Measurements from ENCODE around the gene DCDC2.
"Not testable (repeated sequence)": the region's sequence is repeated elsewhere in the genome, so short reads cannot be mapped to it uniquely, and the experiment has no call there.

DCDC2 gene

GRCh38 chr6:24381476-24382219 lies 23.8 kb upstream of the DCDC2 start:
- in situ Hi-C loops (cut with MboI; ENCODE audit: low sequenced_read_pairs) = no loop called here

DNA sequence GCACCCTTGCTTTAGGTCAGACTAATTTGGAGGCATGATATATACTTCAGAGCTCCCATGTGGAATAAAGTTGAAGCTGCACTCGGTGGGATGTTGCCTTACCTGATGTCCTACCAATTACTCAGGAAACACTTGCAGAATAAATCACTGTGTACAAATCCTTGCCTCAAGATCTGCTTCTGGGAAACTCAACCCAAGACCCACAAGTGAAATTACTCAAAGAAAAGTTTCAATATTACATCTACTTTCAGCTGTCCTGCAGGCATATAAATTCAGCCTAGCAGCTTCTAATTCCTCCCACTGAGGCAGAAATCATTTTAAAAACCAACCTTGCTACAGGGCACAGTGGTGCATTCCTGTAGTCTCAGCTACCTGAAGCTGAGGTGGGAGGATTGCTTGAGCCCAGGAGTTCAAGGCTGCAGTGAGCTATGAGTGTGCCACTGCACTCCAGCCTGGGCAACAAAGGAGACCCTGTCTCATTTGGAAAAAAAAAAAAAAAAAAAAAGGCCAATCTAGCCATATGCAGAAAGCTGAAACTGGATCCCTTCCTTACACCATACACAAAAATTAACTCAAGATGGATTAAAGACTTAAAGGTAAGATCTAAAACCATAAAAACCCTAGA lies 20.7 kb upstream of the DCDC2 start:
- in situ Hi-C loops (cut with MboI; ENCODE audit: low sequenced_read_pairs) = no loop called here

DNA sequence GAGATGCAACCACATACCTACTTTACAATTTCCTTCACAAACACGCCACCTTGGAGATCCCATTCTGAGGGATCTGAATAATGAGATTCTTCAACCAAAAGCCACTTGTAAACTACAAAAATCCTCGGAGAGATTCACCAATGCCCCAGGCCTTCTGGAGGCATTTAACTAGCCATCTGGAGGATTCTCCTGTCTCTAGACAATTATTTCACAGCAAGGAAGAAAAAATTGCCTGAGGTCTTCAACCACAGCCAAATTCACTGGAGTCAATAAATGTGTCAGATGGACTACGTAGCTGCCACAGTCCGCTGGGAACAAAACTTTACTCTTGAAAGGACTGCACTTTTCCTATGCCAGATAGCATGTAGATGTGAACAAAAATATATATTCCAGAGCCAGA lies 19.0 kb upstream of the DCDC2 start:
- in situ Hi-C loops (cut with MboI; ENCODE audit: low sequenced_read_pairs) = no loop called here

- in situ Hi-C loops (cut with MboI; ENCODE audit: low sequenced_read_pairs) = no loop called here
These were observed 16.8 kb upstream of the DCDC2 start for GRCh38 chr6:24374612-24375011.

DNA sequence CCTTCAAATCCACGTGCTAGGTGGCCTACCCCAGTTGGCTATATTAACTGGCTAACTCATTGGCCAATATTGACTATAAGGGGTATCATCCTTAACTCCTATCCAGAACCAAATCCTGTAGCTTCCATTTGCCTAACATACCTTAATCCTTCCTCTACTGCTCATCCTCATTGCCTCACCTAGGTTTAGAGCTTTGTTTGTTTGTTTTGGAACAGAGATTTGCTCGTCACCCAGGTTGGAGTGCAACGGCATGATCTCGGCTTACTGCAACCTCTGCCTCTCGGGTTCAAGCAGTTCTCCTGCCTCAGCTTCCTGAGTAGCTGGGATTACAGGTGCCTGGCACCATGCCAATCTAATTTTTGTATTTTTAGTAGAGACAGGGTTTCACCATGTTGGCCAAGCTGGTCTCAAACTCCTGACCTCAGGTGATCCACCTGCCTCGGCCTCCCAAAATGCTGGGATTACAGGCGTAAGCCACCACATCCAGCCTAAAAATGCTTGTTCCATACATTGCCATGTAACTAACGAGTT lies 7.3 kb upstream of the DCDC2 start:
- in situ Hi-C loops (cut with MboI; ENCODE audit: low sequenced_read_pairs) = not testable (repeated sequence)

DNA sequence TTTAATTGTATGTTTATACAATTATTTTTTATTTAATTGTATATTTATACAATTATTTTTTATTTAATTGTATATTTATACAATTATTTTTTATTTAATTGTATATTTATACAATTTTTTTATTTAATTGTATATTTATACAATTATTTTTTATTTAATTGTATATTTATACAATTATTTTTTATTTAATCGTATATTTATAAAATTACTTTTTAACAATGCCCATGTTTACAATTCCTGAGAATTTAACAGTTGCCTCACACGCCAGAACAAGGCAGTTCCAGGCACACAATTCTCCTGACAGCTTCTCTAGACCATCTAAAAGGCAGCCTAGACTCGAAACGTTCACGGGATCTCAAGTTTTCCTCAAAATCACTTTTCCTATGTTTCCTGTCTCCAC lies 4.5 kb upstream of the DCDC2 start:
- in situ Hi-C loops (cut with MboI; ENCODE audit: low sequenced_read_pairs) = not testable (repeated sequence)

DNA sequence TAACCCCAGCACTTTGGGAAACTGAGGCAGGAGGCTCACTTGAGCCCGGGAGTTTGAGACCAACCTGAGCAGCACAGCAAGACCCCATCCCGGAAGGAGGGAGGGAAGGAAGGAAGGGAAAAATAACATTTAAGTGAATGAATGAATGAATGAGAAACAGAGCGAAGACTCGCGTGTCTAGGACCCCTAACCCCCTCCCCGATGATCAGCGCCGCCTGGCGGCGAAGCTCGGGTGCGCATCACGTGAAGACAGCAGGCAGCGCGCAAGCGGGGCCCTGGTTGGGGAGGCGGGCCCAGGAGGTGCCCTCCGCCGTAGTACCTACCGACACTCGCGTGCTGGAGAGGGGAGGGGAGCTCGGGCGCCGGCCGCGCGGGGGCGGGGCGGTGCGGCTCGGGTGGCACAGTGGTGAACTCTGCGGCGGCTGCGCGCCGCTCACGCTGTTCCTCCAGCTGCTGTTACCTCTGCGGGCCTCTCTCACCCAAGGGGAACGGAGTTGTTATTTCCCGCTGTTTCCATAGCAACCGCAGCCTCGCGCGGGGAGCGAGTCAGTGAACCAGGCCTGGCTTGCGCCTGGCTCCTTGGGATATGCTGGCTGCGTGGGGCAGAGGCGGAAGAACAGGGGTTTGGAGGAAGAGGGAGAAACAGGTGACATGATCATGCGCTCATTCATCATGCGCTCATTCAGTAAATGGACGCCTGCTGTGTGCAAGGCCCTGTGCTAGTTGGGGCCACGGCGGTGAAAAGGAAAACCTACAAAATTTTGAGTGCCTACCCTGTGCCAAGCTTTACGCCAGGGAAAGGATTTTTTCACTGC lies 2.0 kb upstream of the DCDC2 start:
- in situ Hi-C loops (cut with MboI; ENCODE audit: low sequenced_read_pairs) = no loop called here

DNA sequence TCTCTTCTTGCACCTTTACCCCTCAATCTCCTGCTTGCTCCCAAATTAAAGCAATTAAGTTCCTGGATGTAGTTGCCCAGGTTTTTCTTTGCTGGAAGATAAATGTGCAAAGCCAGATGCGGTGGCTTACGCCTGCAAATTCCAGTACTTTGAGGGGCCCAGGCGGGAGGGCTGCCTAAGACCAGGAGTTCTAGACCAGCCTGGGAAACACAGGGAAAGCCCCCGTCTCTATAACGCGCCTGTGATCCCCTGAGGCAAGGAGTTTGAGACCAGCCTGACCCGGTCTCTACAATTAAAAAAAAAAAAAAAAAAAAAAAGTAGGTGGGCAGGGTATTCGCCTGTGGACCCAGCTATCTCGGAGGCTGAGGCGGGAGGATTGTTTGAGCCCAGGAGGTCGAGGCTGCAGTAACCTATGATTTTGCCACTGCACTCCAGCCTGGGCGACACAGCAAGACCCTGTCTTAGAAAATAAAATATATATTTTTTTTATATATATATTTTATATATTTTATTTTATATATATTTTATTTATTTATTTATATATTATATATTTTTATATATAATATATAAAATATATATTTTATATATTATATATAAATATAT lies 461 bp upstream of the DCDC2 start:
- in situ Hi-C loops (cut with MboI; ENCODE audit: low sequenced_read_pairs) = no loop called here

GRCh38 chr6:24356310-24356973 lies 1.4 kb downstream of the DCDC2 start:
- in situ Hi-C loops (cut with MboI; ENCODE audit: low sequenced_read_pairs) = no loop called here

- in situ Hi-C loops (cut with MboI; ENCODE audit: low sequenced_read_pairs) = no loop called here
These were observed 2.5 kb downstream of the DCDC2 start for GRCh38 chr6:24355393-24355792.

GRCh38 chr6:24353861-24354260 lies 4.0 kb downstream of the DCDC2 start:
- in situ Hi-C loops (cut with MboI; ENCODE audit: low sequenced_read_pairs) = no loop called here

DNA sequence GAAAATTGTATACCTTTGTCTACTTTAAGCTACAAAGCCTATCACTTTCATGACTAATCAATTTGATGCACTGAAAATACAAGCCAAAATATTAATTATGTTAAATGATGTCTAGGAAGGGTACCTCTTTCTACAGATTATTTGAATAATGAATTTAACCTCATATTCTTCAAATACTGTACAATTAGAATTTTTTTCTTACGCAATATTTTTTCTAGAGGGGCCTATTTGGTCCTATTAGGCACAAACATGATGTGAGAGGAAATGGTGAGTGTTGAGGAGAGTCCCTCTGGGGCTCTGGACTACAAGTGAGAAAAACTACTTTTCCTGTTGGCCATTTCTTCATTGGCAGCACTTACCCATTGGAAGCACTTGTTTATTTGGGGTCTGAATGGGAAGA lies 5.4 kb downstream of the DCDC2 start:
- in situ Hi-C loops (cut with MboI; ENCODE audit: low sequenced_read_pairs) = no loop called here

DNA sequence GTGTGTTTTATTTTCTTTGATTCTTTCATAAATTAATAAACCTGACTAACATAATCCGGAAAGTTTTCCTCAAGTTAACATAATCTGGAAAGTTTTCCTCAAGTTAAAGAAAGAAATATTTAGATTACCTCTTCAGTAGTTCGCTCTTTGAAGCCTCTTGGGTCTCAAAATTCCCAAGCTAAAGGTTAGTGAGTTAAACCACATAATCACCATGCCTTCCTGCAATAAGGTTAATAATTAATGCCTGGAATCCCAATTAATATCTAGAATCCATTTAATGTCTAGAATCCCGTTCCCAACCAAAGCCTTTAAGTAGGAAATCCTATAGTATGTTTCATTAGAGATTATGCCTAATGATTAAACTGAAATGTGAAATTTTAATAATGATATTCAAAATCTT lies 12.9 kb downstream of the DCDC2 start:
- in situ Hi-C loops (cut with MboI; ENCODE audit: low sequenced_read_pairs) = no loop called here

DNA sequence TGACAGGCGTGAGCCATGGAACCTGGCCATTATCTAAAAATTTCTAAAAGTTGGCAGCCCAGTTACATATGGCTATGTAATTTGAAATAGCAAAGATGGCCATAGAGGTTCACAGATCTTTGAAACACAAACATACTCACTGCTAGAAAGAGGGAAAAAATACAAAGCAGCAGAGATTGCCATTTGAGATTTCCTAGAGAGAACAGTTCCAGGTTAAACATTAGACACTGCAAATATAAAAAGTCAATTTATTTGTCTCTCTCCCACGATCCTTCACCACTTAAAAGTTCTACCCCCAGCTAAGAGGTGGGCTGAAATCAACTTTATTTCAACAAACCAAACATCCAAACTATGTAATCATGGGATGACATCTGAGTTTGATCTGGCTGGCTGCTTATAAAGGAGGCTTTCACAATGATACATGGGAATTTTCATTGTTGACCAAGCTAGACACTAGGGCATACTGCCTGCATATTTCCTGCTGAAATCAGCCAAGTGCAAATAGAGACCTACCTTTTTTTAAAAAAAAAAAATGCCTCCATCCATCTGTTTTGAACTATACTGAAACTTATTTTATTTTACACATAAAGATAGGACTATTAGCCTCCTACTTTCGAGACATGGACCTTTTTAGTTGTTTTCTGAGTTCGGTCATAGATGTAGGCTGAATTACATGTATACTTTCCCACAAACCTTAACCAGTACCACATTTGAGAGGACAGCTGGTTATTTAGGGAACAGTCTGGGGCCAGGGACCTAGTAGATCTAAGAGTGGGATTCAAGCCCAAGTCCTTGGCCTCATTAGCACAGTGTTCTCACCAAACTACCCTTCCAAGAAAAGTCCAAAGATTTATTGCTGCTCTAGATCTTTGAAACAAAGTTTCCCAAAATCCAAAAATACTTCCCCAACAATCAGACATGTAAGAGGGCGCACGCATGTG lies 16.6 kb downstream of the DCDC2 start:
- in situ Hi-C loops (cut with MboI; ENCODE audit: low sequenced_read_pairs) = no loop called here

GRCh38 chr6:24339932-24340331 lies 17.9 kb downstream of the DCDC2 start:
- in situ Hi-C loops (cut with MboI; ENCODE audit: low sequenced_read_pairs) = no loop called here

GRCh38 chr6:24334285-24334684 lies 23.6 kb downstream of the DCDC2 start:
- in situ Hi-C loops (cut with MboI; ENCODE audit: low sequenced_read_pairs) = no loop called here

DNA sequence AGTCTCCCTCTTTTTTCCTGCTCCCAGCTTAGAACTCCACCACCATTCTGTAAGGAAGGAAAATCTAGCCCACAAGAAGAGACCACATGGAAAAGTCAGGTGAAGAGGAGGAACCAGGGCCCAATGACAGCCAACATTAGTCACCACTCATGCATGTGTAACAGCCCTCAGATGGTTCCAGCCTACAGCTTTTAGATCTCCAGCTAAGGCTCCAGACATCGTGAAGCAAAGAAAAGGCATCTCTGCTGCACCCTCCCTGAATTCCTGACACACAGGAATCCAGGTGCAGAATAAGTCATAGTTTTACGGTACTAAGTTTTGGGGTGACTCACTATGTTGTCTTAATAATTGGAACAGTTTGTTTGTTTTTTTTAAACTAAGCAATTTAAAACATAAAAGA lies 25.5 kb downstream of the DCDC2 start:
- in situ Hi-C loops (cut with MboI; ENCODE audit: low sequenced_read_pairs) = no loop called here

DNA sequence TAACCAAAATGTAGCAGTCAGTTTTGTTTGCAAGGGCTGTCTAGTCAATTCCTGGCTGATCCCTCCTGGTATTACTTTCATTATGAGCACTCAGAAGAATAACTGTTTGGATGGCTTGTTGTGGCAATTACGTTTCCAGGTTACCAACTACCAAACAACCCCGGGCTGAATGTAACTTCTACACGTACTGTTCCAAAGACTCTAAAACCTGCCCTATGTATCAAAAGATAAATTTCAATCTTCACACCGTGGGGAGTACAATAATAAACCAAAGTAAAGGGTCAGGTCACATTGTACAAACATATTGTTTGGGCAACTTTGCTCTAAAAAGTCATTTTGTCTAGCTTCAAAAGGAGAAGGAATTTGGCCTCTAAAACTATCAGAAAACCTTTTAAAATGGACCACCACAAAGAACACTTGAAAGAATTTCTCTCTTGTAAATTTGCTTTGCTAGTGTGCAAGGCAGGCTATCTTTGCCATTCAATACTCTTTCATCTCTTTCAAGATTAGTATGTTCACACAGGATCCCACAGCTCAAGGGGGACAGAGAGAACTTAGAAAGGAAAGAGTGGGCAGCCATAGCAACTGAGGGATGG lies 27.6 kb downstream of the DCDC2 start:
- in situ Hi-C loops (cut with MboI; ENCODE audit: low sequenced_read_pairs) = no loop called here

GRCh38 chr6:24329451-24329850 lies 28.4 kb downstream of the DCDC2 start:
- in situ Hi-C loops (cut with MboI; ENCODE audit: low sequenced_read_pairs) = no loop called here
